GM18858 (cell line): ENCODE measurements around the gene CCDC183.
A peak's percentile ranks its signal among the peaks of the same experiment; 100 is the strongest.
"Not testable (repeated sequence)": the region's sequence is repeated elsewhere in the genome, so short reads cannot be mapped to it uniquely, and the experiment has no call there.

ENCODE experiments used
- ATAC-seq: cut with Tn5 transposase; IDR thresholded peaks from one replicate; pipeline ENCODE4 v1.9.1; 2021; ENCODE audit not compliant: unreplicated experiment

Gene CCDC183

DNA sequence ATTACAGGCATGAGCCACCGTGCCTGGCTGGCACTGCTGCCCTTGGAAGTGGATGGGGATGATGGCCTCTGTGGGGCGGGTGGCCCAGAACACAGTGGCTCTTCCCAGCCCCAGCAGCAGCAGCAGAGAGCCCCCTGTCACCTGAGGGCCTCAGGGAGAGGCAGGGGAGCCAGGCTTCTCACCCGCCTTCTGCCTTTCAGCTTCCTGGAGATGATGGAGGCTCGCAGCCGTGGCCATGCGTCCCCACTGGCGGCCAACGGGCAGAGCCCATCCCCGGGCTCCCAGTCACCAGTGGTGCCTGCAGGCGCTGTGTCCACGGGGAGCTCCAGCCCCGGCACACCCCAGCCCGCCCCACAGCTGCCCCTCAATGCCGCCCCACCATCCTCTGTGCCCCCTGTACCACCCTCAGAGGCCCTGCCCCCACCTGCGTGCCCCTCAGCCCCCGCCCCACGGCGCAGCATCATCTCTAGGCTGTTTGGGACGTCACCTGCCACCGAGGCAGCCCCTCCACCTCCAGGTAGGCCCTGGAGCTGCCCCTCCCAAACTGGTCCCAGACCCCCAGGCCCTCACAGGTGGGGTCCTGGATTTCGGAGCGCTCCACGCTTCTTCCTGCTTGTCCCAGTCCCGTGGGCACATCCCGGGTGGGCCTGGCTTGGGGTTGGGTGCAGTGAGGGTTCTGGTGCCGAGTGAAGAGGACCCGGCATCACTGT is 41.2 kb downstream of the CCDC183 start:
- no peak for ATAC-seq

DNA sequence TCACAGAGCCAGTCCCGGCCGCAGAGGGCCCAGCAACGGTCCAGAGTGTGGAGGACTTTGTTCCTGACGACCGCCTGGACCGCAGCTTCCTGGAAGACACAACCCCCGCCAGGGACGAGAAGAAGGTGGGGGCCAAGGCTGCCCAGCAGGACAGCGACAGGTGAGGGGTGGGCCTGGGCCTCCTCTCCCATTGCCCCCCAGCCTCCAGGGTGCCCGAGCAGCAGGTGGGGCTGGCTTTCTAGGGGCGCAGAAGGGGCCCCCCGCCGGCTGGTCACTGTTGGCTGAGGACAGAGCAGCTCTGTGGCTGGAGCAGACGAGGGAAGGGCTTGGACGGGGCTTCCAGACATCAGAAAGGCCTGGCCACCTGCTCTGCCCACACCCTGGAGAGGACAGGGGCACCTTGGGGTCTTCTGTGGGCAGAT is 41.7 kb downstream of the CCDC183 start:
- ATAC-seq: not testable (repeated sequence)

DNA sequence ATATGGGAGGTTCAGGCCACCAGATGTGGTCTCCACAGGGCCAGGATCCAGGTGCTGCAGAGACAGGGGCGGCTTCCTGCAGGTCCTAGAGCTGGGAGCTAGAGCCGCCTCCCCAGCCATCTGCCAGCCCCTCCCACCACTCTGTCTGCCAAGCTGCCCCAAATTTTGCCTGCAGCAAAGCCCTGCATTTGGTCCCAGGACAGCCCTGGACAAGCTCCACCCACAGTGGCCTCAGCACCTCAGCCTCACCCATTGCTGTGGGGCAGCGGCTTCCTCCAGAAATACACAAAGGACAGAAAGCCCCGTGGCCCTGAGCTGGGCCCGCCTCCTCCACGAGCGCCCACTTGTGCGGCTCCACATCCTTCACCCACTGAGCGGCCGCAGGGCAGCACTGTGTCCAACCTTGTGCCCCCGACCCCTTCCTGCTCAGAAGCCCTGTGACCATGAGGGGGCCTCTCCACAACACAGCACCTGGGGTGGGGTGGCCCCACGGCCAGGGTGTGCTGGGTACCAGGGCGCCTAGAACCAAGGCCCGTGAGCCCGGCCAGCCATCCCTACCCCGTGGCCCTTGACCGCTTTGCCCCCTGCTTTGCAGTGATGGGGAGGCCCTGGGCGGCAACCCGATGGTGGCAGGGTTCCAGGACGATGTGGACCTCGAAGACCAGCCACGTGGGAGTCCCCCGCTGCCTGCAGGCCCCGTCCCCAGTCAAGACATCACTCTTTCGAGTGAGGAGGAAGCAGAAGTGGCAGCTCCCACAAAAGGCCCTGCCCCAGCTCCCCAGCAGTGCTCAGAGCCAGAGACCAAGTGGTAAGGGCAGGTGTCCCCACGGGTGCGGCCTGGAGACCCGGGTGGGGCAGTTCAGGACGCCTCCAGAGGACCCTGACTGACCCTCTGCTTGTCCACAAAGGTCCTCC is 42.4 kb downstream of the CCDC183 start:
- ATAC-seq: no peak

DNA sequence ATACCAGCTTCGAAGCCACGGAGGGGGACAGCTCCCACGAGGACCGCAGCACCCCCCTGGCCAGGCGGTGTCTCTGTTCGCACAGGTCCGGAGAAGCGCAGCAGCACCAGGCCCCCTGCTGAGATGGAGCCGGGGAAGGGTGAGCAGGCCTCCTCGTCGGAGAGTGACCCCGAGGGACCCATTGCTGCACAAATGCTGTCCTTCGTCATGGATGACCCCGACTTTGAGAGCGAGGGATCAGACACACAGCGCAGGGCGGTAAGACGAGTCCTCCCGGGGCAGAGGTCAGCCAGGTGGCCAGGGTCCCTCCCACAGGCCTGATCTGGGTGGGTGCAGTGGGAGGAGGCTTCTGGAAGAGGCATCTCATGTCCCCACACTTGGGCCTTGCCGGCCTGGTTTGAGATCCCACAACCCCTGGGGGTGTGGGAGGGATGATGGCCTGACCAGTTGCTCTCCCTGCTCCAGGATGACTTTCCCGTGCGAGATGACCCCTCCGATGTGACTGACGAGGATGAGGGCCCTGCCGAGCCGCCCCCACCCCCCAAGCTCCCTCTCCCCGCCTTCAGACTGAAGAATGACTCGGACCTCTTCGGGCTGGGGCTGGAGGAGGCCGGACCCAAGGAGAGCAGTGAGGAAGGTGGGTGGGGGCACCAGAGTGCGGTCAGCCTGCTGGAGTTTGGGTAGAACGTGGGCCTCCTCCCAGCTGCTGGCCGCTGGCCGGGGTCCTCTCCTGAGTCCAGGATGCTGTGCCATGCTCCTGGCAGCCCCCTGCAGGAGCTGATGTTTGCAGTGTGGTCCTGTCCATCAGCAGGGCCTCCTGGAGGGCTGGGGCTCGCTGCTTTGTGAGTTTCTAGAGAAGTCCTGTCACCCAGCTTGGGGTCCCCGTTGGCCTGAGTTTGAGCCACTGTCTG is 43.3 kb downstream of the CCDC183 start:
- ATAC-seq: no peak

DNA sequence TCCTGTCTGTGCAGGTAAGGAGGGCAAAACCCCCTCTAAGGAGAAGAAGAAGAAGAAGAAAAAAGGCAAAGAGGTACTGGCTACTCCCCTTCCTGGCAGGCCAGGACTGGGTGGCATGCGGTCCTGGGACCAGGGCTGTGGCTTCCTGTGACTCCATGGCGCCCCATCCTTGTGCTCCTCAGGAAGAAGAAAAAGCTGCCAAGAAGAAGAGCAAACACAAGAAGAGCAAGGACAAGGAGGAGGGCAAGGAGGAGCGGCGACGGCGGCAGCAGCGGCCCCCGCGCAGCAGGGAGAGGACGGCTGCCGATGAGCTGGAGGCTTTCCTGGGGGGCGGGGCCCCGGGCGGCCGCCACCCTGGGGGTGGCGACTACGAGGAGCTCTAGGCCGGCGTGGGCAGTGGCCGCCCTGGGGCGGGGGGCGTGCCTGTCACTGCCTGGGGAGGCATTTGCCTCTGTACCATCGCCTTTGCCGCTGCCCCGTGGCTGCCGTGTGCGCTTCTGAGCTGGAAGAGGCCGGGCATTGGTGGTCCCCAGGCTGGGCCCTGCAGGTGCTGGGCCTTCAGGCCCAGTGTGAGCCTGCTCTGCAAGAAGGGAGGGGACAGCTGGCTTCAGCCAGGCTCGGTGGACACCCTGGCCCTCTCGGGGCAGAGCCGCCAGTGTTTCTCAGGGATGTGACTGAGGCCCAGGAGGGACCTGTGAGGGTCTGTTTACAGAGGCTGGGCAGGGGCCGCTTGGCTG is 44.2 kb downstream of the CCDC183 start:
- ATAC-seq: no peak

DNA sequence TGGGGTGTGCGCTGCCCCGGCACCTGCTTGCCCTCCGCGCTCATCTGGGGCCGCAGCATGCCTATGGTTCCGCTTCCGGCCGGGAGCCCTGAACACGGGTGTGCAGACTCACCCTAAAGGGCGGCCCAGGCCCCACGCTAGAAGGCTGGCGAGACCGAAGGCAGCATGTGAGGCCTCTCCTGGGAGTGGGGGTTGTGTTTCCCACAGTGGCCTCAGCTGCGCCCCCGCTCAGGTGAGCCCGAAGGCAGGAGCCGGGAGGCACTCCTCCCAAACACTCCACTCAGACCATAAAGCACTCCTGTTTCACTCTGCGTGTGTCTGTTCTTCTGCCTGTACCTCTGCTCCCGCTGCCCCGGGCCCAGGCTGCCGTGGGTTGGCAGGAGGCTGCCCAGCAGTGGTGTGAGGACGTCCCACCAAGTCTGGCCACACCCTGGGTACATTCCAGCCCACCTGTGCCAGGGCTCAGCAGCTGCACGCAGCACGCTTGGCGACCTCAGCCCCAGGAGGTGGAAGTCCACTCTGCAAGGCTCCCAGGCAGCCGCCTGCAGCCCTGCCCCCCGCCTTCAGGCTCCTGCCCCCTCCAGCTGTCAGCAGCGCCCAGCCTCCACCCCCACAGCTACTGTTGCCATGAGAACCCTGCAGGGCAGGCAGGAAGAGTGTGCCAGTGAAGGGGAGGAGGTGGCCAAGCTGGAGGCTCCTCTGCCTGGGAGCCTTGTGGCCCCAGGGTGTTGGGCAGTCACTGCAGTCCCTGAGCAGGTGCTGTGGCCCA is 44.9 kb downstream of the CCDC183 start:
- no peak for ATAC-seq

DNA sequence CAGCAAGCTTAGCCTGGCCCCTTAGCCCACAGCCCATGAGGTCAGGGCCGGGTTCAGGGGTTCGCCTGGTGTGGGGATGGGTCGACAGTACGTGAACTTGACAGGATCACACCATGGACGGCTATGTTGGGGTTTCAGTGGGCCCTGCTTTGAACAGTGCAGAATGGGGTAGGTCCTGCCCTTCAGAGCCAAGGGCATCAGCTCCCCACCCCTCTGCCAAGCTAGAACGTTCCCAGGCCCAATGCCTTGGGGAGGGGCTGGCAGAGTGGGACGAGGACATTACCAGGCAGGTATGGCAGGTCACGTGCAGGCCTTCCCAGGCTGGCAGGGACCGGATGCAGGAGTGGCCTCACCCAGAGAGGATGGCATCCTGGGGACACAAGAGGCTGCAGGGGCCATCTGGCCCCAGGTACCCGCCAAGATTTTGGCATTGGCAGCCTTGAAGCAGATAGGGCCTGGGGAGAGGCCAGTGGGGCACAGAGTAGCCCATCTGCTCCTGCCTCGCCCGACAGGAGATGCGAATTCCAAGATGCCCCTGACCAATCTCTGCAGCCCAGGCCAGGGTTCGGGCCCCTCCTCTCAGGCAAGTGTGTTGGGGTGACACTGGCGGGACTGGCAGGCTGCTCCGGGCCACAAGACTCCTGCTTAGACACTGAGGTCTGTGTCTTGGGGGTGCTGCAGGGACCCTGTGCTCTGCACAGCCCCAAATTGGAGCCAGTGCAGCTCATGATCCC is 45.7 kb downstream of the CCDC183 start:
- not testable (repeated sequence) for ATAC-seq

DNA sequence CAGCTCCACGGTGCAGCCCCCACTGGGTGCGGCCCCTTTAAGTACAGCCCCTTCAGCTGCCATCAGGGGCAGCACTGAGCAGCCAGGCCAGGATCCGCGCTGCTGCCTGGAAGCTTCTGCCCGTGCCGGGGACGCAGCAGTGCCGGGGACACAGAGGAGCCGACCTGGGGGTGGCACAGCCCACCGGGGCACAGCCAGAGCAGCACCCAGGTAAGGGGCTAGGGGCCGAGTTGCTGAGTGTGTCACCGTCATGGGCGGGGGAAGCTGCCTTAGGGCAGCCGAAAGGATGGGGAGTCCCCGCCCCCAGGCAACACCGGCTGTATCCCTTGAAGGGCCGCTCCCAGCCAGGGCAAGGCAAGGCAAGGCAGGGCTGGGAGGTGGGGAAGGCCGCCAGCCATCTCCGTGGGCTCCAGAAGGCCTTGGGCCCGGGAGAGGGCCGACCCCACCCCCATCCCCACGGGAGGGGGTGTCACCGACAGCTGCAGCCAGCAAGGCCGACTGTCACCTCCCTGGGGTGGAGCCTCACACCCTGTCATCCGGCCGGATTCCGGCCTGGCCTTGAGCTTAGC is 46.3 kb downstream of the CCDC183 start, which contains the start of gene AJM1:
AJM1 (plus strand) TSS at position 99 of the 569 bp plus-strand sequence. CDS start 1,937 bp downstream, outside the sequence.
- ATAC-seq: peak; percentile 49

DNA sequence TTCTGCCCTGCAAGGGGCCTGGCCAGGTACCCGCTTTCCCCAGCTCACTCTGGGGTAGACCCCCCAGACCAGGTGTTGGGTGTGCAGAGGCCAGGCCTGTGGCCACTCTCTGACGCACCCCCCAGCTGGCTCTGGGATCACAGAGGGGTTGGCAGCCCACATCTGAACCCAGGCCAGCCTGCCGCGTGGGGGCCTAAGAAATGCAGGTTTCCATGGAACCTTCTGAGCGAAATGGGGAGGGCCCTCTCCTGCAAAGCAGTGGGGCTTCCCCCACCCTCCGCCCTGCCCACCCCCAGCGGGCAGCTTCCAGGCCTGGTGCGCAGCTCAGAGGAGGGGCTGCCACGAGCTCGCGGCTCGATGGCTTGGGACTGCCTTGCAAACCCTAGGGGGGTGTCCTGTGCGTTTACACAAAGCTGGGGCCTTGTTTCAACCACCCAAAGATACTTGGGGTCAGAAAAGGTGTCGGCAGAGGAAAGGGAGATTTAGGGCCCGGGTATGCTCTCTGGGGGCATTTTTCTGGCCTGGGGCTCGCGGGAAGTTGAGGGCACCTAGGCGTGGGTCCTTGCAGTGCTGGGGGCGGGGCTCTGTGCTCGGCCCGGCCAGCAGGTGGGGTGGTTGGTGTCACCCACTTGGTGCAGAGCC is 47.1 kb downstream of the CCDC183 start:
- ATAC-seq: not testable (repeated sequence)

DNA sequence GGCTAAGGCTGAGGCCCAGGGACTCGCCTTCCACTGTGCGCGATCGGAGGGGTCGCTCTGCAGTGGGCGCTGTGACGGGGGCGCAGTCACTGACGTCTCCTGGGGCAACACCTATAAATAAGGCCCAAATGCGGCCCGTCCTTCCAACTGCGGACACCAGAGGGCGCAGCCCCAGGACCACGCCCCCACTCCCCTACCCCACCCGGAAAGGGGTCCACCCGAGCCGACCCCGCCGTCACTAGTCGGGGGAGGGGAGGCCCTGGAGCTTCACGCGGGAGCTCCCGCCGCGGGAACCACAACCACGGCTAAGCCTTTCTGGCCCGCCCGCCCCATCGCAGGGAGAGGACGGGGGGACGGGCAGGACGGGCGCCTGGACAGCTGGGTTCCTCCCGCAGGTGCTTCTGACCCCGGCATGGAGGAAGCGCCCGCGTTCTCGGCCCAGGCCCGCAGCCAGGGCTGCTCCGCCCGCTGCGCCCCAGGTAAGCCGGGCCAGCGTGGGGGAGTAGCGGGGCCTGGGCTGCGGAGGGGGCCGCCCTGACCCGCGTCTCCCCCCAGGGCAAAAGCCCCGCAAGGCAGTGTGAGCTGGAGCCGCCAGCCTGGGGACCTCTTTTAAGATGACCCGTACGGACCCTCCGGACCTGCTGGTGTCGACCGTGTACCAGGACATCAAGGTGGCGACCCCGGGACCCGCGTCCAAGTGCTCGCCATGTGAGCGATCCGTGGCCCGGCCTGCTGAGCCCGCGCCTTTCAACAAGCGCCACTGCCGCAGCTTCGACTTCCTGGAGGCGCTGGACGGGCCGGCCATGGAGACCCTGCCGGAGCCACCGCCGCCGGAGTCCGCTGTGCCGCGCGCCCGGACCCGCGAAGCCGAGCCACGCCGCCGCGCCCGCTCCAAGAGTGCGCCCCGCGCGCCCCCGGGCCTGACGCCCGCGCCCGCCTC is 47.9 kb downstream of the CCDC183 start:
- ATAC-seq: not testable (repeated sequence)

DNA sequence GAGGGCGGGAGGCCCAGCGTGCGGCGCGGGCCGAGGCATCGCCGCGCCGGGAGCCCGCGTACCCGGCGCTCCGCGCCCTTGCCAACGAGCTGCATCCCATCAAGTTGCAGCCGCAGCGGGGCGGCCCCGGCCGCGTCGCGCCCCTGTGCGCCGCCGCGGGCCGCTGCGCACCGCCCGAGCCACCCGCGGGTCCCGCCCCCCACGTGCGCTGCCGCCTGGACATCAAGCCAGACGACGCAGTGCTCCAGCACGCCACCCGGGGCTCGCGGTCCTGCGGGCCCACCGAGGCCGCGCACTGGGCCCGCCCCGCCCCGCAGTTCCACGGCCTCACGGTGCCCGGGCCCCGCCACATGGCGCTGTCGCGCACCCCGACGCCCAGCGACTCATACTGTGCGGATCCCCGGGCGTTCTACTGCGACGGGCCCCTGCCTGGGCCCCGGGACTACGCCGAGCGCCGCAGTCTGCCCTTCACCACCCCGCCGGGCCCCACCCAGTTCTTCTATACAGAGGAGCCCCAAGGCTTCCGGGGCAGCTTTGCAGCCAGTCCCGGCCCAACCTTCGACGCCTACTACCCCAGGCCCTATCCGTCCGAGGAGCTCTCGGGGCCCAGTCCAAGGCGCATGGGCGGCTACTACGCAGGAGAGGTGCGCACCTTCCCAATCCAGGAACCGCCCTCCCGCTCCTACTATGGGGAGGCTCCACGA is 48.8 kb downstream of the CCDC183 start:
- ATAC-seq: no peak

DNA sequence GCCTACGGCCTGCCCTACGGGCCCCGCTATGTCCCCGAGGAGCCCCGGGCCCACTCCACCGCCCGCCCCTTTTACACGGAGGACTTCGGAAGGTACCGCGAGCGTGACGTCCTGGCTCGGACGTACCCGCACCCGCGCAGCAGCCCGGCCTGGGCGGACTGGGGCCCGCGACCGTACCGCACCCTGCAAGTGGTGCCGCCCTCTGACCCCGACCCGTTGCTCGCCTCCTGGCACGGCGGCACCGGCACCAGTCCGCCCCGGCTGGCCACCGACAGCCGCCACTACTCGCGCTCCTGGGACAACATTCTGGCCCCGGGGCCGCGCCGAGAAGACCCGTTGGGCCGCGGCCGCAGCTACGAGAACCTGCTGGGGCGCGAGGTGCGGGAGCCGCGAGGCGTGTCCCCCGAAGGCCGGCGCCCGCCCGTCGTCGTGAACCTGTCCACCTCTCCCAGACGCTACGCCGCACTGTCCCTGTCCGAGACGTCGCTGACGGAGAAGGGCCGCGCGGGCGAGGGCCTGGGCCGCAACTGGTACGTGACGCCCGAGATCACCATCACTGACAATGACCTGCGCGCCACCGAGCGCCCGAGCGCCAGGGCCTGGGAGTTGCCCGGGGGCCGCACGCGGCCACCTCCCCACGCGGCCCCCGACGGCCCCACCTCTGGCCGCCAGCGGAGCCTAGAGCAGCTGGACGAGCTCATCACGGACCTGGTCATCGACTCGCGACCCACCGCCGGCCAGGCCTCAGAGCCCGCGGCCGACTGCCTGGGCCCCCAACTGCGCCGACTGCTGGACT is 49.5 kb downstream of the CCDC183 start:
- ATAC-seq: no peak

DNA sequence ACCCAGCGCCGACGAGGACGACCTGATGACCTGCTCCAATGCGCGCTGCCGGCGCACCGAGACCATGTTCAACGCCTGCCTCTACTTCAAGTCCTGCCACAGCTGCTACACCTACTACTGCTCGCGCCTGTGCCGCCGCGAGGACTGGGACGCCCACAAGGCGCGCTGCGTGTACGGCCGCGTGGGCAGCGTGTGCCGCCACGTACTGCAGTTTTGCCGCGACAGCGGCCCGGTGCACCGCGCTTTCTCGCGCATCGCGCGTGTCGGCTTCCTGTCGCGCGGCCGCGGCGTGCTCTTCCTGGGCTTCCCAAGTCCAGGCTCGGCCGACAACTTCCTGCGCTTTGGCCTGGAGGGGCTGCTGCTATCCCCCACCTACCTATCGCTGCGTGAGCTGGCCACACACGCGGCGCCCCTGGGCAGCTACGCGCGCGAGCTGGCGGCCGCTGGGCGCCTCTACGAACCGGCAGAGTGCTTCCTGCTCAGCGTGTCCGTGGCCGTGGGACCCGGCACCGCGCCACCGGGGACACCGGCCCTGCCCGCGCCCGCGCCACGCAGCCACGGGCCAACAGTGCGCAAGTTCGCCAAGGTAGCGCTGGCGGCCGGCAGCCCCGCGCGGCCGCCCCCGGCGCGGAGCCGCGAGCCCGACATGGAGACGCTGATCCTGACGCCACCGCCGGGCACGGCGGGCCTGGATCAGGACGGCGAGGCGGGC is 50.4 kb downstream of the CCDC183 start:
- no peak for ATAC-seq

DNA sequence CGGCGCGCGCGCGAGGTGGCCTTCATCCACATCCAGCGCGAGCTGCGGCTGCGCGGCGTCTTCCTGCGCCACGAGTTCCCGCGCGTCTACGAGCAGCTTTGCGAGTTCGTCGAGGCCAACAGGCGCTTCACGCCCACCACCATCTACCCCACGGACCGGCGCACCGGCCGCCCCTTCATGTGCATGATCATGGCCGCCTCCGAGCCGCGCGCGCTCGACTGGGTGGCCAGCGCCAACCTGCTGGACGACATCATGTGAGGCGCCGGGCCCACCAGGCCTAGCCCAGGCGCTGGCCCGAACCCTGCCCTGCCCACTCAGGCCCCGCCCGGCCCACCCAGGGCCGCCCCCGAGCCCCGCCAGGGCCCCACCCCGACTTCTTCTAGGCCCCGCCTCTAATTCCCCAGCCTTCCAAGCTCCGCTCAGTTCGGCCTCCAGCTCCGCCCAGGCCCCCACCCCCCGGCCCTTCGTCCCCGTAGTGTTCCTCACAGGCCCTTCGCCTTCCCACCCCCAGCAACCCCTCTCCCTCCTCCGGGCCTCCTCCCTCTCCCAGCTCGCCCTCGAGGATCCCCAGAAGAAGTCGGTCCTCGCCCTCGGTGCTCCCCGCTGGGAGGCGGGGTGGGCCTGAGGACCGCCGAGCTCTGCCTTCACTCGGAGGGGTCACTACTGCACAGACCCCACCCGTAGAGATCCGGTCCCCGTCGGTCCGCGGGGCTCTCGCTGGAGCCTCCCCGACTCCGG is 51.1 kb downstream of the CCDC183 start:
- no peak for ATAC-seq
